HUES48 (cell line): ENCODE results near the gene BACH2.

ENCODE experiments used
- H3K27ac ChIP-seq: one replicate; pipeline ENCODE4 v1.7.0; 2013; ENCODE audit warnings: low read depth, low read length, inconsistent platforms
- H3K27me3 ChIP-seq: 2 replicates; pipeline ENCODE4 v1.6.1; 2013; ENCODE audit warnings: mild to moderate bottlenecking, low read length; ENCODE audit not compliant: control insufficient read depth, insufficient read depth
- H3K36me3 ChIP-seq: 2 replicates; pipeline ENCODE4 v1.6.1; 2013; ENCODE audit warnings: low read length; ENCODE audit not compliant: control insufficient read depth, insufficient read depth
- H3K4me1 ChIP-seq: 2 replicates; pipeline ENCODE4 v1.6.1; 2013; ENCODE audit warnings: mild to moderate bottlenecking, low read length; ENCODE audit not compliant: control insufficient read depth, insufficient read depth
- H3K4me3 ChIP-seq: 2 replicates; pipeline ENCODE4 v1.5.1; 2013; ENCODE audit warnings: mild to moderate bottlenecking, low read depth, low read length
- H3K9ac ChIP-seq: 2 replicates; pipeline ENCODE4 v1.6.1; 2013; ENCODE audit warnings: mild to moderate bottlenecking, low read depth, low read length, moderate library complexity
- H3K9me3 ChIP-seq: 2 replicates; pipeline ENCODE4 v1.6.1; 2013; ENCODE audit warnings: low read length; ENCODE audit not compliant: control insufficient read depth, insufficient read depth

BACH2 gene

GRCh38 chr6:90020746-90021145 lies 275.9 kb downstream of the BACH2 start:
- Histone ChIP-seq H3K27me3 (no peaks in the 10 kb centered on the region), H3K9ac (no peak overlapping the region), H3K27ac (no peak overlapping the region), H3K4me3 (no peak overlapping the region), H3K4me1 (no peaks in the 10 kb centered on the region), H3K36me3 (no peaks in the 10 kb centered on the region), H3K9me3 (no peaks in the 10 kb centered on the region)

DNA sequence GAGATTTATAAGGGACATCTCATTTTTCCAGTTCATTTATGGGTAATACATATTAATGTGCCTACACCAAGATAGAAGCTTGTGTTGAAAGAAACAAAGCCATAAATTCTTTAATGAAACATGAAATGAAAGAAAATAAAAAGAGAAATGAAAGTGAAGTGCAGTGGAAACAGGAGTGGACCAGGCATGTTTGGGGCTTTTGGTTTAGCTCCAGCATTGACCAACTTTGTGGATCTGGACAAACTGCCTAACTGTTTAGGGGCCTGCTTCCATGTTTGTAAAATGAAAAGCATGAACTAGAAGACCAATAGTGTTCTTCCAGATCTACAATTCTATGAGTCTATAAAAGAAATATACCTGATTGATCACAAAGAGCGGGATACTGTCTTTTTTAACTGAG lies 277.4 kb downstream of the BACH2 start:
- H3K27ac ChIP-seq = no peak overlapping the region
- H3K36me3 ChIP-seq = no peaks in the 10 kb centered on the region
- no peak overlapping the region for H3K9ac ChIP-seq
- H3K9me3 ChIP-seq = no peaks in the 10 kb centered on the region
- H3K4me3 ChIP-seq = no peak overlapping the region
- H3K4me1 ChIP-seq = no peaks in the 10 kb centered on the region
- H3K27me3 ChIP-seq = no peaks in the 10 kb centered on the region

DNA sequence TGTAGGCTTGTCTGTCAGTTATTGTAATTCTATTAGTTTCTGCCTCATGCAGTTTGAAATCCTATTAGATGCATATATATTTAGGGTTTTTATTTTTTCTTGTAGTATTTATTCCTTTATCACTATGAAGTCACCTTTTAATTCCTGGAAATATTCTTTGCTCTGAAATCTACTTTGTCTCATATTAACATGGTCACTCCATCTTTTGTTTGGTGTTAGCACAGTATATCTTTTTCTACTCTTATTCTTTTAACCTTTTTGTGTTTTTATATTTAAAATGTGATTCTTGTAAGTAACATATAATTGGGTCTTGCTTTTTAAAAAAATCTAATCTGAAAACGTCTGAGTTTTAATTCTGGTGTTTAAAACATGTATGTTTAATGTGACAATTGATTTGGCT lies 280.8 kb downstream of the BACH2 start:
- Histone ChIP-seq H3K27ac (no peak overlapping the region), H3K4me1 (no peaks in the 10 kb centered on the region), H3K4me3 (no peak overlapping the region), H3K9me3 (no peaks in the 10 kb centered on the region), H3K9ac (no peak overlapping the region), H3K36me3 (no peaks in the 10 kb centered on the region), H3K27me3 (no peaks in the 10 kb centered on the region)

DNA sequence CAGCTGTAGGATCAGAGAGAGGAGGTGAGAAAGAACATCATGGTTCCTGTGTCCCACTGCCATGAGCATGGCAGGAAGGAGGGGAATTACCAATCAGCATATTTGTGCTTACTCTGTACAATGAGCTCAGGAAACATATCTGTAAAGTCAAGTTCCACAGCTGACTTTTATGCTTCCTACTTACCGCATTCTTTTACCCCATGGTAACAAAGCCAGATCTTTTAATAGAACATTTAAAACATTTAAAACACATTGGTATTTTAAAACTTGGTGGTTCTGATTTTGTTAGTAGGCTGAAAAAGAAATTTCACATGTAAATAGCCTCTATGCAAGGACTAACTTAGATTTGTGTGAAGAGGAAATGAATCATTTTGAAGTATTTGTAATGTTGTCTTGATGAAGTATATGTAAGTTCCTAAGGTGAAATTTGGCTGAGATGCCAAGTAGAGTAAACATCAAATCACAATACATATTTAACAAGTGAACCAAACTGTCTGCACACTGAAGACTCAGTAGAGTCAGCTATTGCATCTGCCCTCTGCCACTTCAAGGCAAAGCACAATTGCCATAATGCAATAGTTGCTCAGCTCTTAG lies 287.6 kb downstream of the BACH2 start:
- no peak overlapping the region for H3K27ac ChIP-seq
- H3K27me3 ChIP-seq = no peaks in the 10 kb centered on the region
- no peaks in the 10 kb centered on the region for H3K4me1 ChIP-seq
- no peaks in the 10 kb centered on the region for H3K9me3 ChIP-seq
- no peak overlapping the region for H3K9ac ChIP-seq
- no peaks in the 10 kb centered on the region for H3K36me3 ChIP-seq
- H3K4me3 ChIP-seq = no peak overlapping the region

DNA sequence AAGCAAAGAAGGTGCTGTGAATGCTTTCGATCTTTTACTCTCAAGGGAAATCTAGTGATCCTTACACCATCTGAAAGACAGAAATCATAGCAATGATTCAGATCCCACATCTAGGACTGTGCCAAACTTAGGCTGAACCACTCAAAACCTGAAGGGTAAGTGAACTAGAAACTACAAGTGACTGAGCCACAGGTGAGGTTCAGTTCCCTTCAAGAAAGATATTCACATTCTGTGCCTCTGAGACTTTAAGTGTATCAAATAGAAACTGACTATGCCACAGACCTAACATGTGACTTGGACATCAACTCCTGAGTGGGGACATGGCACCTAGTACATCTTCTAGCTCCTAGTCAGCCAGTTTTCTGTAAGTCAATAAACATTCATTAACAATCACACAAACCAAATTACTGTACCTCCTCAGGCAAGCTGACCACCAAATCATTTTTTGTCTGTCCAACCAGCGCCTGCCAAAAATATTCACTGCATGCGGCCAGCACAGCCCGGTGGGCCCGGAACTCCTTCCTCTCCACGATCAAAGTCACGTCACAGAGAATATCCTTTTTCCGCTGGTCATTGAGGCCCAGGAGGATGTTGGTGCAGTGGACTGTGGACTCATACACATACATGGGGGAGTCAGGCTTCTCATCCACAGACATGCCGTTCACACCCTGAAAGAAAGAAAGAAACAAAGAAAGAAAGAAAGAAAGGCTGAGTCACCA lies 288.3 kb downstream of the BACH2 start:
- H3K4me1 ChIP-seq = no peaks in the 10 kb centered on the region
- H3K36me3 ChIP-seq = no peaks in the 10 kb centered on the region
- H3K4me3 ChIP-seq = no peak overlapping the region
- H3K27me3 ChIP-seq = no peaks in the 10 kb centered on the region
- no peaks in the 10 kb centered on the region for H3K9me3 ChIP-seq
- no peak overlapping the region for H3K9ac ChIP-seq
- no peak overlapping the region for H3K27ac ChIP-seq

DNA sequence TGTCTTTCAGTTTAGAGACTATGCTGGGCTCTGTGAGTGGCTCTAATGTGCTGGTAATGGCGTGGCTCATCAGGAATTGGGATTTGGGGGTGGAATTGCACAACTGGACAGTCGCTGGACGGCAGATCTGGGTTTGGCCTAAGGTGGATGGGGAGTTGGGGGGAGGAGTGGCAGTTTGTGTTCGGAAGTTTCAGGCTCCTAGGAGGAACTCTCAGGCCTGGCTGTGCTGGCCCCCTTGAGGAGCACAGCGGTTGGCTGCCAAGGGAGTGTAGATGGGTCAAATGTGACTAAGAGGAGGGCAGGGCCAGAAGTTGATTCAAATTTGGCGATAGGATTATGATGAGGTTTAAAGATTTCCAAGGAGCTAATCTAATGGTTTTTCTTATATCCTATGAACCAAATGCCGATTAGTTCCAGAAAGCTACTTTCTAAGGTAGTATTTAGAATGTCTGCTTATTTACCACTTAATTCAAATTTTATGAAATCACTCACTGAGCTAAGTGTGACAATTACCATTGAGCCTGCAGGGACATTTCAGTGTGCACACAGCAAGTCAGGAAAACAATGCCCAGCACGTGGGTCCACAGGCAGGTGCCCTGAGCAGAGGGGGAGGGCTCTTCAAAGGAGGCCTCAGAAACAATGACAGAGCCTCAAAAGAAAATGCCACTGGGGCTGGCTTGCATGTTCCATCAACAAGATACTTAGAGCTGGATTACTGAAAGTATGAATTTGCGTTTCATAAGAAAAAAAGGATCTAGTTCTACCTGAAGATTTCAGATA lies 291.4 kb downstream of the BACH2 start:
- H3K27me3 ChIP-seq = no peaks in the 10 kb centered on the region
- H3K27ac ChIP-seq = no peak overlapping the region
- no peak overlapping the region for H3K9ac ChIP-seq
- no peaks in the 10 kb centered on the region for H3K9me3 ChIP-seq
- no peak overlapping the region for H3K4me3 ChIP-seq
- H3K4me1 ChIP-seq = no peaks in the 10 kb centered on the region
- H3K36me3 ChIP-seq = no peaks in the 10 kb centered on the region

- Histone ChIP-seq H3K27ac (no peak overlapping the region), H3K27me3 (no peaks in the 10 kb centered on the region), H3K4me1 (no peaks in the 10 kb centered on the region), H3K4me3 (no peak overlapping the region), H3K9me3 (no peaks in the 10 kb centered on the region), H3K9ac (no peak overlapping the region), H3K36me3 (no peaks in the 10 kb centered on the region)
These were observed 292.1 kb downstream of the BACH2 start for GRCh38 chr6:90004511-90004910.

DNA sequence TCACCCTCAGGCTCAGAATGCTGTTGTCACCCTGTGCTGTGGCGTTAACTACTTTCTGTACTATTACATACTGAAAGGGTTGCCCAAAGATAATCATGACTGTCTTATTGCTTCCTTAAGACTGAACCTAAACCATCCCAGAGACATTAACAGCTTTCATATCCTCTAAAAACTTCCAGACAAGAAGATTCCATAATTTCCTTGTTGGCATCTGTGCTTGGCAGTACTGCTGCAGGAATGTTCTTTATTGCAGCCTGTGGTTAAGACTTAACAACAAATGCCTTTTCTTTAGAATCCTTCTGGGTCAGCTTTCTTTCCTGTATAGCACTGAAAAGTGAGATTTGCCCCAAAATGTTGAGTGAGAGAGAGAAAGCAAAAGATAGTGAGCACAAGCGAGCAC lies 292.7 kb downstream of the BACH2 start:
- Histone ChIP-seq H3K4me1 (no peaks in the 10 kb centered on the region), H3K9ac (no peak overlapping the region), H3K27me3 (no peaks in the 10 kb centered on the region), H3K9me3 (no peaks in the 10 kb centered on the region), H3K4me3 (no peak overlapping the region), H3K27ac (no peak overlapping the region), H3K36me3 (no peaks in the 10 kb centered on the region)

- no peaks in the 10 kb centered on the region for H3K9me3 ChIP-seq
- no peak overlapping the region for H3K9ac ChIP-seq
- no peaks in the 10 kb centered on the region for H3K27me3 ChIP-seq
- H3K27ac ChIP-seq = no peak overlapping the region
- no peaks in the 10 kb centered on the region for H3K4me1 ChIP-seq
- no peak overlapping the region for H3K4me3 ChIP-seq
- no peaks in the 10 kb centered on the region for H3K36me3 ChIP-seq
These were observed 293.4 kb downstream of the BACH2 start for GRCh38 chr6:90003069-90003795.

DNA sequence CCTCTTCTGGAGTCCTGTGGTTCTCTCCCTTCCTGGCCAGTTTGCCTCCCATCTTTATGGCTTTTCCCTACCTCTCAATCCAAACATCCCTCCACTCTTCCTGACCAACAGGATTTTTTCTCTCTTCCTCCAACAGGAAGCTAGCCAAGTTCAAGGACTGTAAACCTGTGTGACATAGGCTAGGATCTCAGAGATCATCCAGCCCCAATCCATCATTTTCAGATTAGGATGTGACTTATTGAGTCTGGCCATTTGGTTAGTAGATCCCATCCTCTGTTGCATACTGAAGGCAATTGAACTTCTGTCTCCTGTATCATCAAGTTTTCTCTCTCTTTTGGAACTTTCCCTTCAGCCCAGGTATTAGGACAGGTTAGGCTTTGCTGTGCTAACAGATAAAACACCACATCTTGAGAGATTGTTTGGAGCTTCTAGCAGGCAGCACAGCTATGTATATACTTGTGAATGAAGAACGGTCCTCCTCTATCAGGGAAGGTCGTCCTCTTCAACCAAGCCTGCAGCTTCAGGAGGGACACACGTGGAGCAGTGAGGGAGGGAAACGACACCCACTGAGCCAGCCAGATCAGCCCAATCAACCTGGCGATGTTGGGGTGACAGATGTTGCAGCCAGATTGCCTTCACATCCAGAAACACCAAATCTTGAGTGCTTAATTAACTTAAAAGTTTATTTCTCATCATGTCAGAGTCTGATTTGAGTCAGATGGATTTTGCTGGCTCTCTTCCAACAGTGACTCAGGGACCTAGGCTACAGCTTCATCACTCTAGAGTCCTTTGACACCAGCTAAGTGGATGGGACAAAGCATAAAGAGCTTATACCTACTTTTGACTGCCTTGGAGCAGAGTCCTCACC lies 295.5 kb downstream of the BACH2 start:
- Histone ChIP-seq H3K9ac (no peak overlapping the region), H3K27ac (no peak overlapping the region), H3K9me3 (no peaks in the 10 kb centered on the region), H3K4me3 (no peak overlapping the region), H3K4me1 (no peaks in the 10 kb centered on the region), H3K36me3 (no peaks in the 10 kb centered on the region), H3K27me3 (no peaks in the 10 kb centered on the region)
